Measurements from ENCODE around the gene EGFR.
A peak's percentile ranks its signal among the peaks of the same experiment; 100 is the strongest.

Gene EGFR

DNA sequence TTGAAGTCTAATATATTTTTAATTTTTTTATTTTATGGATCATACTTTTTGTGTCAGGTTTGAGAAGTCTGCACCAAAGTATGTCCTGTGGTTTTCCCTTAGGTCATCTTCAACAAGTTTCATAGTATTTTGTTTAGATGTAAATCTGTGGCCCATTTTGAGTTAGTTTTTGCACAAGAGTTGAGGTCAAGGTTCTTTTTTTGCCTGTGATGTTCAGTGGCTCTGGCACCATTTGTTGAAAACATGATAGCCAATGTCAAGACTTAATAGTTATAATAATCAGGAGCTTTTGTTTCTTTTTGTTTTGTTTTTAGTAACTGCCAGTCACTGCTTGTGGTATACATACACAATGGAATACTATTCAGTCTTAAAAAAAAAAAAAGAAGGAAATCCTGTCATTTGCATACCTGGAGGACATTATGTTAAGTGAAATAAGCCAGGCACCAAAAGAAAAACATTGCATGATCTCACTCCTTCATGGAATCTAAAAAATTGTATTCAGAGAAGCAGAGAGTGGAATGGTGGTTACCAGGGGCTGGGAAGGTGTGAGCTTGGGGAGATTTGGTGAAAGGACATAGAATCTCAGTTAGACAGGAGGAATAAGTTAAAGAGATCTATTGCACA is 61.3 kb downstream of the EGFR start:
- H3K4me3 ChIP-seq: no peak overlapping the region
- no peaks in the 10 kb centered on the region for H3K27me3 ChIP-seq
- H3K9me3 ChIP-seq: no peaks in the 10 kb centered on the region
- peaks cover 0 to 48% (median 10%) of the 10 kb centered on the region in 4 donors for H3K4me1 ChIP-seq
- DNase-seq: no peak
- intact Hi-C loops (cut with DNase I; ENCODE audit: low total_unique reads): loop anchor here (10.0 kb wide), 1 partner anchor 45 kb away; no protein-coding TSS in a partner anchor
- no peak overlapping the region for H3K27ac ChIP-seq
- TF ChIP-seq, protein P1, sequence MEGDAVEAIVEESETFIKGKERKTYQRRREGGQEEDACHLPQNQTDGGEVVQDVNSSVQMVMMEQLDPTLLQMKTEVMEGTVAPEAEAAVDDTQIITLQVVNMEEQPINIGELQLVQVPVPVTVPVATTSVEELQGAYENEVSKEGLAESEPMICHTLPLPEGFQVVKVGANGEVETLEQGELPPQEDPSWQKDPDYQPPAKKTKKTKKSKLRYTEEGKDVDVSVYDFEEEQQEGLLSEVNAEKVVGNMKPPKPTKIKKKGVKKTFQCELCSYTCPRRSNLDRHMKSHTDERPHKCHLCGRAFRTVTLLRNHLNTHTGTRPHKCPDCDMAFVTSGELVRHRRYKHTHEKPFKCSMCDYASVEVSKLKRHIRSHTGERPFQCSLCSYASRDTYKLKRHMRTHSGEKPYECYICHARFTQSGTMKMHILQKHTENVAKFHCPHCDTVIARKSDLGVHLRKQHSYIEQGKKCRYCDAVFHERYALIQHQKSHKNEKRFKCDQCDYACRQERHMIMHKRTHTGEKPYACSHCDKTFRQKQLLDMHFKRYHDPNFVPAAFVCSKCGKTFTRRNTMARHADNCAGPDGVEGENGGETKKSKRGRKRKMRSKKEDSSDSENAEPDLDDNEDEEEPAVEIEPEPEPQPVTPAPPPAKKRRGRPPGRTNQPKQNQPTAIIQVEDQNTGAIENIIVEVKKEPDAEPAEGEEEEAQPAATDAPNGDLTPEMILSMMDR (IDR thresholded peaks at IDR 0.05): no peak
- no peaks in the 10 kb centered on the region for H3K36me3 ChIP-seq

DNA sequence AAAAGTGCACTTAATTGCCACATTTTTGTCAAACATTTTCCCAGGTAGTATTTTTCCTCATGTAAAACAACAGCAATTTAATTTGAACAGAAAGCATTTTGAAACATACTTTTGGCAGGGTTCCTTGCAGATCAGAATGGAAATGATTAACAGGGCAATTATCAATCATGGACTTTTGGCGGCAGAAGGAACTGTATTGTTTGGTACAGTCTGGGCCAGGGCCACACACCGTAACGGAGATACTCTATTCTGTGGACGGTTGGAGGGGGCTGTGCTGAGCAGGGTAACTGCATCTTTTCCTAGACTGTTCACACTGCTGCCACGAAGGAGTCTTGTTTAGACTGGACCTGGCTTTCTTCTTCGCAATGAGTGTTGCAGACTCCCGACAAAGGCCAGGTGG is 62.3 kb downstream of the EGFR start:
- H3K4me3 ChIP-seq: no peak overlapping the region
- no peaks in the 10 kb centered on the region for H3K27me3 ChIP-seq
- intact Hi-C loops (cut with DNase I; ENCODE audit: low total_unique reads): no loop called here
- H3K4me1 ChIP-seq: peaks cover under 1 to 48% (median 8%) of the 10 kb centered on the region in 4 donors
- TF ChIP-seq, protein P1 (IDR thresholded peaks at IDR 0.05): no peak
- no peaks in the 10 kb centered on the region for H3K9me3 ChIP-seq
- no peak for DNase-seq
- no peak overlapping the region for H3K27ac ChIP-seq
- H3K36me3 ChIP-seq: no peaks in the 10 kb centered on the region

DNA sequence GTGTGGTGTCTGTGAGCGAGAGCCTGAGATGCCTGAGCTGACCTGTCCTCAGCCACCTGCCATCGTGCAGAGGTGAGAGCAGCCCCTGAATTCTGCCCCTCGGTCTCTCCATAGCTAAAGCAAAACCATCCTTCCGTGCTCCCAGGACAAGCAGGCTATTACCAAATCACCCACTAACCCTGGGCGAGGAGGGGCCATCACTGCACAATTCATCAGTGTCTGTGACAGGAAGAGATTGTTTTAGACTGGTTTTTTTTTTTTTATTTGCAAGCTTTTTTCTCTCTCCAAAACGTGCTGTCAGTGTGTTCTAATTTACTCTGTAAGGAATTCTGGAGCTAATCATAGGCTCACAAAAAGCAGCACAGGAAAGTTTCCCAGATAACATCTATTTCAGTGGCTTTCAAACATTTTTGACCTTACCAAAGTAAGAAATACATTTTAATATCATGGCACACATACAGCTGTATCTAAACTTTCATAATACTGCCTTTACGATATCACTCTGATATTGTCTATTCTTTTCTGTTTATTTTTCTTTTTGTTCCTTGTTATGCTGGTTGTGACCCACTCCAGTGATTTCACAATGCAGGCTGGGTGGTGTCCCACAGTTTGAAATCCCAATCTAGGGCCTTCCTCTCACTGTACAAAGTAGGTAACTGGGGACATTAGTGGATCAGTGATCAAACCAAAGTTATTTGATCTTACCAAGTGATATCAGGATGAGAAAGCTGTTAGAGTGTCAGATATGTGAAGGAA is 62.8 kb downstream of the EGFR start:
- TF ChIP-seq, protein P1 (IDR thresholded peaks at IDR 0.05): no peak
- DNase-seq: peak in 1 of 2 donors; percentile 59
- H3K27me3 ChIP-seq: no peaks in the 10 kb centered on the region
- H3K4me1 ChIP-seq: peaks cover 4 to 48% (median 13%) of the 10 kb centered on the region in 4 donors
- no peak overlapping the region for H3K4me3 ChIP-seq
- intact Hi-C loops (cut with DNase I; ENCODE audit: low total_unique reads): no loop called here
- no peaks in the 10 kb centered on the region for H3K9me3 ChIP-seq
- H3K27ac ChIP-seq: no peak overlapping the region
- no peaks in the 10 kb centered on the region for H3K36me3 ChIP-seq

DNA sequence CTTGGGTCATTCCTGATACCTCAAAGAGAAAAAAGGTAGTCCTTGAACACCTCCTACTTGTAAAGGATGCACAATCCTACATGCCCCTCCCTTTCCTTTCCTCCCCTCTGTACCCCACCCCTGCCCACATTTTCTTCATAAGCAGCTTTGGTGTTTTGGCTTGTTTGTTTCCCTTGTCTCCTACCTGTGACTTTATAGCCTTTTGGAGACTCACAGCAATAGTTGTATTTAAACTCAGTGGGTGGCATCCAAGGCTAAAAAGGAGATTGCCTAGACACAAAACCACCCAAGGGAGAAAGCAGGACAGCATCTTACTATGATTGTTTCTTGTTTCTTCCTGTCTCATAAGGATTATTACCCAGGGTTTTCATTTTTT is 63.4 kb downstream of the EGFR start:
- no peak overlapping the region for H3K4me3 ChIP-seq
- peaks cover 4 to 49% (median 18%) of the 10 kb centered on the region in 4 donors for H3K4me1 ChIP-seq
- DNase-seq: no peak
- H3K36me3 ChIP-seq: no peaks in the 10 kb centered on the region
- no peak overlapping the region for H3K27ac ChIP-seq
- H3K27me3 ChIP-seq: no peaks in the 10 kb centered on the region
- intact Hi-C loops (cut with DNase I; ENCODE audit: low total_unique reads): no loop called here
- no peaks in the 10 kb centered on the region for H3K9me3 ChIP-seq
- TF ChIP-seq, protein P1 (IDR thresholded peaks at IDR 0.05): no peak

DNA sequence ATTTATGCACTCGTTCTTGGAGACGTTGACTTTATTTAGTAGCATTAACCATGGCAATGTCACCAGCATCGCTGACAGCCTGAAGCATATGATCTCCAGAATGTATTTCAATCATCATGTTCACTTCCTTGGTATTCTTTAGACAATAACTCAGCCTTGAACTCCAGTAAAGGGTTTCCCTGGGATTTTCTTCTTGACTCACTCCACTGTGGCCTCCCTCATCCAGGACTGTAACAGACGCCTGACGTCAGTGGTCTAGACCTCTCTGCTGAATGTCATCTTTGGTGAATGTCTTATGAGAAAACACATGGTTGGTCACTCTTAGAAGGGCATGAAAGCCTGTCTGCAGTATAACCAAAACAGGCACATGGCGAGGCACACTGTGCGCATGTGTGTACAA is 64.4 kb downstream of the EGFR start:
- peaks cover 4 to 55% (median 24%) of the 10 kb centered on the region in 4 donors for H3K4me1 ChIP-seq
- H3K27ac ChIP-seq: no peak overlapping the region
- H3K27me3 ChIP-seq: no peaks in the 10 kb centered on the region
- intact Hi-C loops (cut with DNase I; ENCODE audit: low total_unique reads): no loop called here
- DNase-seq: no peak
- no peak overlapping the region for H3K4me3 ChIP-seq
- TF ChIP-seq, protein P1 (IDR thresholded peaks at IDR 0.05): no peak
- no peaks in the 10 kb centered on the region for H3K9me3 ChIP-seq
- H3K36me3 ChIP-seq: no peaks in the 10 kb centered on the region

All from tibial artery (tissue), 4 donors.